GM10266 (cell line): ENCODE data around the gene PIK3R4.

ENCODE experiments used
- DNase-seq: peaks from one replicate; pipeline ENCODE4 v3.0.0; 2012; ENCODE audit errors: extremely low spot score
- CTCF ChIP-seq: IDR thresholded peaks from 2 replicates; pipeline ENCODE4 v1.5.1; 2012; ENCODE audit warnings: mild to moderate bottlenecking, low read depth; ENCODE audit not compliant: control insufficient read depth, insufficient read depth; ENCODE audit errors: missing control alignments

PIK3R4 gene

GRCh38 chr3:130671545-130672312, 74.9 kb downstream of the PIK3R4 start:
- no peak for DNase-seq

GRCh38 chr3:130669740-130670139, 76.9 kb downstream of the PIK3R4 start:
- no peak for DNase-seq
- TF ChIP-seq CTCF, result no peak

More at GRCh38 chr3:130671545-130672312, 74.9 kb downstream of the PIK3R4 start:
- TF ChIP-seq CTCF, result no peak

GRCh38 chr3:130663092-130663491, 83.5 kb downstream of the PIK3R4 start:
- TF ChIP-seq CTCF, result no peak
- DNase-seq, result no peak

- DNase-seq, result no peak
- no peak for TF ChIP-seq CTCF
Measured at GRCh38 chr3:130662501-130662996, 84.1 kb downstream of the PIK3R4 start.

GRCh38 chr3:130661140-130661891, 85.3 kb downstream of the PIK3R4 start:
- no peak for TF ChIP-seq CTCF
- no peak for DNase-seq

GRCh38 chr3:130659911-130660310, 86.7 kb downstream of the PIK3R4 start:
- no peak for DNase-seq
- TF ChIP-seq CTCF, result no peak

- DNase-seq, result no peak
- TF ChIP-seq CTCF, result no peak
Measured at GRCh38 chr3:130658678-130659077, 88.0 kb downstream of the PIK3R4 start.
